Neural cell (in vitro differentiated cells): ENCODE data around the gene ETV3. TPM values are rescaled to one million over a fixed set of nuclear protein-coding genes. Genes with fewer than 3 reads are reported as not detected.

Experiments used
- H2AFZ ChIP-seq: fragments of 200-600, 300-800 bp; sonication (generic), shearing (Covaris generic); 2 replicates; pipeline ENCODE4 v1.6.0; 2014; ENCODE audit warnings: low read depth, mild to moderate bottlenecking, antibody characterized with exemption, low read length, moderate library complexity
- H3F3A ChIP-seq: fragments of 200-600 bp; shearing (Covaris generic); 2 replicates; pipeline ENCODE4 v1.6.1; 2016; ENCODE audit warnings: mild to moderate bottlenecking, moderate library complexity, mixed read lengths, antibody characterized with exemption, low read length; ENCODE audit not compliant: insufficient read depth, poor library complexity, severe bottlenecking
- H3K27ac ChIP-seq: fragments of 200-600, 300-800 bp; sonication (generic), shearing (Covaris generic); 2 replicates; pipeline ENCODE4 v1.5.1; 2014; ENCODE audit warnings: mild to moderate bottlenecking, low read length, moderate library complexity
- H3K27me3 ChIP-seq: fragments of 300-800, 200-600 bp; sonication (generic), shearing (Covaris generic); 2 replicates; pipeline ENCODE4 v1.6.0; 2014; ENCODE audit warnings: mild to moderate bottlenecking, low read depth, low read length, moderate library complexity; ENCODE audit not compliant: insufficient read depth
- H3K36me3 ChIP-seq: fragments of 300-800, 200-600 bp; sonication (generic), shearing (Covaris generic); 2 replicates; pipeline ENCODE4 v1.5.1; 2014; ENCODE audit warnings: mild to moderate bottlenecking, antibody characterized with exemption, low read length, moderate library complexity; ENCODE audit not compliant: insufficient read depth
- H3K4me2 ChIP-seq: fragments of 300-800, 200-600 bp; sonication (generic), shearing (Covaris generic); 2 replicates; pipeline ENCODE4 v1.6.0; 2014; ENCODE audit warnings: mild to moderate bottlenecking, low read length
- H3K4me3 ChIP-seq: fragments of 300-800, 200-600 bp; sonication (generic), shearing (Covaris generic); 2 replicates; pipeline ENCODE4 v1.5.1; 2014; ENCODE audit warnings: mild to moderate bottlenecking, low read length, moderate library complexity
- H3K79me2 ChIP-seq: fragments of 200-600 bp; shearing (Covaris generic); replicated peaks from 2 replicates; pipeline ENCODE4 v1.6.0; 2014; ENCODE audit warnings: mild to moderate bottlenecking, low read length, moderate library complexity; ENCODE audit not compliant: insufficient read depth
- H3K9ac ChIP-seq: fragments of 300-800, 200-600 bp; sonication (generic), shearing (Covaris generic); 2 replicates; pipeline ENCODE4 v1.6.1; 2016; ENCODE audit warnings: mild to moderate bottlenecking, low read length, mixed read lengths
- H3K9me2 ChIP-seq: fragments of 200-600 bp; shearing (Covaris generic); 2 replicates; pipeline ENCODE4 v1.6.1; 2016; ENCODE audit warnings: mild to moderate bottlenecking, low read length, mixed read lengths; ENCODE audit not compliant: insufficient read depth
- H3K9me3 ChIP-seq: fragments of 200-600, 300-800 bp; sonication (generic), shearing (Covaris generic); 2 replicates; pipeline ENCODE4 v1.6.1; 2016; ENCODE audit warnings: mild to moderate bottlenecking, mixed run types, low read length, moderate library complexity, mixed read lengths
- H4K20me1 ChIP-seq: fragments of 200-600 bp; shearing (Covaris generic); 2 replicates; pipeline ENCODE4 v1.6.1; 2016; ENCODE audit warnings: mild to moderate bottlenecking, mixed run types; ENCODE audit not compliant: insufficient read depth
- EP300 ChIP-seq: fragments of 450-650 bp; conservative IDR thresholded peaks from 2 replicates; pipeline ENCODE4 v1.6.1; 2014; ENCODE audit warnings: antibody characterized with exemption, mild to moderate bottlenecking, moderate library complexity; ENCODE audit not compliant: poor library complexity, severe bottlenecking
- MXI1 ChIP-seq: fragments of 450-650 bp; conservative IDR thresholded peaks from 2 replicates; pipeline ENCODE4 v1.6.1; 2014; ENCODE audit warnings: antibody characterized with exemption, mild to moderate bottlenecking; ENCODE audit not compliant: poor library complexity, severe bottlenecking
- REST ChIP-seq: IDR thresholded peaks from 2 replicates; pipeline ENCODE4 v1.6.1; 2012; ENCODE audit warnings: borderline replicate concordance
- SMC3 ChIP-seq: fragments of 450-650 bp; conservative IDR thresholded peaks from 2 replicates; pipeline ENCODE4 v1.6.1; 2014; ENCODE audit warnings: antibody characterized with exemption, mild to moderate bottlenecking, moderate library complexity; ENCODE audit not compliant: poor library complexity
- TAF1 ChIP-seq: IDR thresholded peaks from 2 replicates; pipeline ENCODE4 v1.6.1; 2012; ENCODE audit warnings: low read depth
- polyA plus RNA-seq: library from polyadenylated mRNA; depleted of rRNA; stranded (reverse); fragments of >200 nt; gene quantifications from 2 replicates; pipeline ENCODE4 v1.2.3, GENCODE V29; 2014

The ETV3 gene
- polyA plus RNA-seq, 1 donor from 2014 or later: 9.9 TPM

- H3K9ac ChIP-seq: no peak overlapping the region
- no peaks in the 10 kb centered on the region for H3K9me2 ChIP-seq
- H2AFZ ChIP-seq: no peak overlapping the region
- no peaks in the 10 kb centered on the region for H3K36me3 ChIP-seq
- H3K4me2 ChIP-seq: no peak overlapping the region
- H4K20me1 ChIP-seq: no peaks in the 10 kb centered on the region
- H3K9me3 ChIP-seq: no peaks in the 10 kb centered on the region
- H3F3A ChIP-seq: no peaks in the 10 kb centered on the region
- H3K4me3 ChIP-seq: no peak overlapping the region
- no peak overlapping the region for H3K27ac ChIP-seq
- no peaks in the 10 kb centered on the region for H3K27me3 ChIP-seq
- no peak for TF ChIP-seq SMC3
- no peaks in the 10 kb centered on the region for H3K79me2 ChIP-seq
These were observed 24.1 kb upstream of the ETV3 start for GRCh38 chr1:157162345-157162744.

GRCh38 chr1:157161901-157162300 lies 23.7 kb upstream of the ETV3 start:
- H3K4me2 ChIP-seq: no peak overlapping the region
- H4K20me1 ChIP-seq: no peaks in the 10 kb centered on the region
- H2AFZ ChIP-seq: no peak overlapping the region
- TF ChIP-seq TAF1: no peak
- no peak for TF ChIP-seq MXI1
- no peaks in the 10 kb centered on the region for H3K79me2 ChIP-seq
- H3K9me2 ChIP-seq: no peaks in the 10 kb centered on the region
- H3K9ac ChIP-seq: no peak overlapping the region
- H3K36me3 ChIP-seq: no peaks in the 10 kb centered on the region
- no peaks in the 10 kb centered on the region for H3F3A ChIP-seq
- H3K9me3 ChIP-seq: no peaks in the 10 kb centered on the region
- H3K27me3 ChIP-seq: no peaks in the 10 kb centered on the region
- H3K27ac ChIP-seq: no peak overlapping the region
- no peak overlapping the region for H3K4me3 ChIP-seq

- no peaks in the 10 kb centered on the region for H3K9me3 ChIP-seq
- H3K9me2 ChIP-seq: no peaks in the 10 kb centered on the region
- no peak overlapping the region for H3K4me3 ChIP-seq
- TF ChIP-seq MXI1: no peak
- no peak overlapping the region for H3K9ac ChIP-seq
- no peaks in the 10 kb centered on the region for H3F3A ChIP-seq
- no peaks in the 10 kb centered on the region for H3K27me3 ChIP-seq
- H3K79me2 ChIP-seq: no peaks in the 10 kb centered on the region
- H2AFZ ChIP-seq: no peak overlapping the region
- H3K4me2 ChIP-seq: no peak overlapping the region
- no peak overlapping the region for H3K27ac ChIP-seq
- H3K36me3 ChIP-seq: no peaks in the 10 kb centered on the region
- no peaks in the 10 kb centered on the region for H4K20me1 ChIP-seq
These were observed 20.8 kb upstream of the ETV3 start for GRCh38 chr1:157158967-157159366.

GRCh38 chr1:157157501-157158190 lies 19.5 kb upstream of the ETV3 start:
- Histone ChIP-seq H3K9me3 (no peaks in the 10 kb centered on the region), H4K20me1 (no peaks in the 10 kb centered on the region), H3K79me2 (no peaks in the 10 kb centered on the region), H3K27me3 (no peaks in the 10 kb centered on the region), H3K27ac (no peak overlapping the region), H3K4me2 (no peak overlapping the region), H3K4me3 (no peak overlapping the region), H3K36me3 (no peaks in the 10 kb centered on the region), H3K9me2 (no peaks in the 10 kb centered on the region), H2AFZ (no peak overlapping the region), H3F3A (no peaks in the 10 kb centered on the region), H3K9ac (no peak overlapping the region)
- no peak for TF ChIP-seq REST
- no peak for TF ChIP-seq EP300
